Activated T-helper 2 cell treated with anti-CD3 and anti-CD28 coated beads, Interferon-gamma antibody, Interleukin-2, Interleukin-4, amounts not matched to agents 10 μg/mL and 5 μg/mL and 100 μg/mL, durations not matched to agents 14 hours and 24 hours and 36 hours (primary cell): ENCODE data around the gene XIST. TPM values are rescaled to one million over a fixed set of nuclear protein-coding genes. Genes with fewer than 3 reads are reported as not detected.

Source experiments
- DNase-seq: peaks from one replicate; pipeline ENCODE4 v3.0.0; 2021; ENCODE audit warnings: low spot score
- H3K27ac Mint-ChIP-seq: one replicate; pipeline ENCODE4 v1.8.0; 2021; ENCODE audit warnings: mixed read lengths
- H3K27me3 Mint-ChIP-seq: one replicate; pipeline ENCODE4 v1.8.0; 2021; ENCODE audit warnings: low read depth, mixed read lengths
- H3K36me3 Mint-ChIP-seq: one replicate; pipeline ENCODE4 v1.8.0; 2021; ENCODE audit warnings: low read depth, mixed read lengths
- H3K4me1 Mint-ChIP-seq: one replicate; pipeline ENCODE4 v1.8.0; 2021; ENCODE audit warnings: low read depth, mixed read lengths
- H3K4me3 Mint-ChIP-seq: one replicate; pipeline ENCODE4 v1.8.0; 2021; ENCODE audit warnings: low read depth, mild to moderate bottlenecking, moderate library complexity, mixed read lengths
- H3K9me3 Mint-ChIP-seq: one replicate; pipeline ENCODE4 v1.8.0; 2021; ENCODE audit warnings: mixed read lengths
- intact Hi-C: fragments of 100-400 bp; cut with micrococcal nuclease; formaldehyde crosslinking; loops from one replicate; pipeline ENCODE4 v1.15.1; 2023
- total RNA-seq: library from RNA; stranded (reverse); gene quantifications from 2 replicates; pipeline ENCODE4 v1.2.3, GENCODE V29; 2022

XIST gene
- total RNA-seq, 1 donor from 2014 or later = not detected

DNA sequence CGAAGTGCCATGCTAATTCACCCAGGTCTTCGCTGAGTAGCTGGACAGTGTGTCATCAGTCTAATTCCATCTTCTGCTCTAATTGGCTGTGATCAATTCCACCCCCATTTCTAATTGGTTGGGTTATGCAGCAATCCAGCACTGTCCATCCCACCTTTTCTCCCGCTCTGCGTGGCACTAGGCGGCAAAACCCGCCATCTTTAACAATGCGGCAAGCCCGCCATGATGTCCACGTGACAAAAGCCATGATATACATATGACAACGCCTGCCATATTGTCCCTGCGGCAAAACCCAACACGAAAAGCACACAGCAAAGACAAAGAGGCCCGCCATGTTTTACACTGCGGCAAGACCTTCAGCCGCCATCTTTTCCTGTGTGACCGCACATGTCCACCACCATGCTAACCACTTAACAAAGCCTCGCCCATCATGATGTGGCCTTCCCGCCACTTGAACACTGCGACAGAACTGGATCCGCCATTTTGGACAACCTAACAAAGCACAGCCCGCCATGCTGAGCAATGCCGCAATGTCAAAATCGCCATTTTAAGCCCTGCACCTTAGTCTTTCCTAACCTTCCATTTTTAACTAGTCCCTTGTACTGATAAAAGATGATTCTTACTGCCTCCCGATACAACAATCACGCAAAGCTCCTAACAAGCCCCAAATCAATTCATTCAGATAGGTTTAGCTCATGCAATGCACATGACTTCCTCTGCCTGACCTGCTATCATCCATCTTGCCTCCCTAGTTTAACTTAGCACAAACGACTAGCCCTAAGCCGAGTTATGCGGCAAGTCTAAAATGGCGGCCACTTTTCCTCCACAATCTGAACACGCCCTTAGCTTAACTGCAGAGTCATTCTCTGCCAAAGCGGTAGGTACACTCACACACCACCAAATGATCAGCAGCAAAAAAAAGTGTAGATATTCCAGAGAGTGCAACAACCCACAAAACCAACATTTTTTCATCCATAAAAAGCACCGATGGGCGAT lies 1.2 kb downstream of the XIST start:
- H3K4me3 Mint-ChIP-seq = no peak overlapping the region
- H3K4me1 Mint-ChIP-seq = no peaks in the 10 kb centered on the region
- DNase-seq = no peak
- H3K27me3 Mint-ChIP-seq = no peaks in the 10 kb centered on the region
- intact Hi-C loops = no loop called here
- no peaks in the 10 kb centered on the region for H3K36me3 Mint-ChIP-seq
- H3K27ac Mint-ChIP-seq = no peak overlapping the region
- no peaks in the 10 kb centered on the region for H3K9me3 Mint-ChIP-seq

DNA sequence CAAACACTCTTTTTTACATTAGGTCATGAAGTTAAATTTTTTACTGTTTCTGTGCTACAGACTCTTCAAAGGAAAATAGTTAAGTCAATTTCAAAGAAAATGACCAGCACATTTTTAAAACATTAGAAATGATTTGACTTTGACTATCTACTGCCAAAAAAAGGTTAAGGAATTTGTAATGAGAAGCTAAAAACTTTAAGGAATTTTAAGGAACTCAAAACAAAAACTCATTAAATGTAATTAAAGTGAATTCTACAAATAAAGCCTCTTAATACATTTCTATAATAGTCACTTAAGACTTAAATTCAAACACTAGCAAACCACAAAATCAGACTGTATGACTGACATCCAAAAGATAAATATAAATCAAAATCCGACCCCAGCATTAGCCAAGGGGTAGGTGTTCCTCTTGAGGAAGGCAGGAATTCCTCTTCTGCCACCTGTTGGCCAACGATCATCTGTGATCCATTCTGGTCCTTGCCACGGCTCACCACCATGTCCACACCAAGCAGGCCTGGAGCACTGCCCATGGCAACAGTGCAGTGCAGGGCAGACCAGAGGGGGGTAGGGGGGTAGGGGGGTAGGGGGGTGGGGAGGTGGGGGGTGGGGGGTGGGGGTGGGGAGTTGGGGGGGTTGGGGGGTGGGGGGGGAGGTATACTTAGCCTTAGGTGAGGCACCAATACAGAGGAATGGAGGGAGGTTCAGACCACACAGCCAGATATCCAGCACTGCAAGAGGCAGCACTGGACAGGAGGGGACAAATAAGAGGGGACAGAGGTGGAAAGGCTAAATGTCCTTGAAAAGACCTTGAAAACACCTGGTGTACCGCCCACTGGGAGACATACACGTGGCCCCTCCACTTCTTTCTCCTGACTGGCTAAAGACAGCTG lies 2.1 kb downstream of the XIST start:
- DNase-seq = no peak
- Mint-ChIP-seq H3K4me3 (no peak overlapping the region), H3K9me3 (no peaks in the 10 kb centered on the region), H3K27ac (no peak overlapping the region), H3K27me3 (no peaks in the 10 kb centered on the region), H3K4me1 (no peaks in the 10 kb centered on the region), H3K36me3 (no peaks in the 10 kb centered on the region)
- intact Hi-C loops = no loop called here

GRCh38 chrX:73849073-73849472 lies 3.4 kb downstream of the XIST start:
- Mint-ChIP-seq H3K4me3 (no peak overlapping the region), H3K36me3 (no peaks in the 10 kb centered on the region), H3K27me3 (no peaks in the 10 kb centered on the region), H3K27ac (no peak overlapping the region), H3K4me1 (no peaks in the 10 kb centered on the region), H3K9me3 (no peaks in the 10 kb centered on the region)
- DNase-seq = no peak
- intact Hi-C loops = no loop called here

GRCh38 chrX:73847991-73848390 lies 4.5 kb downstream of the XIST start:
- DNase-seq = no peak
- intact Hi-C loops = no loop called here
- Mint-ChIP-seq H3K4me1 (no peaks in the 10 kb centered on the region), H3K9me3 (no peaks in the 10 kb centered on the region), H3K27me3 (no peaks in the 10 kb centered on the region), H3K4me3 (no peak overlapping the region), H3K36me3 (no peaks in the 10 kb centered on the region), H3K27ac (no peak overlapping the region)

DNA sequence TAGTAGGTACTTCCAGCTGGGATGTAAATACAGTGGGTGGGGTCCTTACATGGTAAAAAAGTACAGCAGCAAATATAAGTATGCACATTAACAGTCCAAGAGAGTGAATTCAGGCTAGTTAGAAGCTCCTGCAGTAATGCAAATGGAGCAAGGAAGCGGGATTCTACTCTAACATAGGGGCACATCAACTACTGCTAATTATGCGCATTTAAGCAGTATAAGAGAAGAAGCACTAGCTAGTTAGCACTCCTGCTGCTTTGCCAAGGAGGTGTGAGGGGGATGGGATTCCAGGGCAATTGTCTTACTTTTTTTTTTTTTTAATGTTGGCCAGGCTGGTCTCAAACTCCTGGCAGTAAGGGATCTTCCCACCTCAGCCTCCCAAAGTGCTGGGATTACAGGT lies 5.4 kb downstream of the XIST start:
- no peak overlapping the region for H3K4me3 Mint-ChIP-seq
- no peaks in the 10 kb centered on the region for H3K36me3 Mint-ChIP-seq
- H3K4me1 Mint-ChIP-seq = no peaks in the 10 kb centered on the region
- no peaks in the 10 kb centered on the region for H3K27me3 Mint-ChIP-seq
- H3K27ac Mint-ChIP-seq = no peak overlapping the region
- intact Hi-C loops = no loop called here
- no peak for DNase-seq
- H3K9me3 Mint-ChIP-seq = no peaks in the 10 kb centered on the region

- Mint-ChIP-seq H3K4me3 (no peak overlapping the region), H3K27me3 (no peaks in the 10 kb centered on the region), H3K27ac (no peak overlapping the region), H3K9me3 (no peaks in the 10 kb centered on the region), H3K4me1 (no peaks in the 10 kb centered on the region), H3K36me3 (no peaks in the 10 kb centered on the region)
- DNase-seq = no peak
- intact Hi-C loops = no loop called here
Measured at GRCh38 chrX:73842541-73843234, 9.8 kb downstream of the XIST start.

- Mint-ChIP-seq H3K36me3 (no peaks in the 10 kb centered on the region), H3K27ac (no peak overlapping the region), H3K27me3 (no peaks in the 10 kb centered on the region), H3K4me1 (no peaks in the 10 kb centered on the region), H3K4me3 (no peak overlapping the region), H3K9me3 (no peaks in the 10 kb centered on the region)
- DNase-seq = no peak
- intact Hi-C loops = no loop called here
Measured at GRCh38 chrX:73841337-73841736, 11.2 kb downstream of the XIST start.

GRCh38 chrX:73840120-73840924 lies 12.2 kb downstream of the XIST start:
- intact Hi-C loops = no loop called here
- H3K9me3 Mint-ChIP-seq = no peaks in the 10 kb centered on the region
- H3K4me1 Mint-ChIP-seq = no peaks in the 10 kb centered on the region
- H3K4me3 Mint-ChIP-seq = no peak overlapping the region
- DNase-seq = no peak
- H3K27ac Mint-ChIP-seq = no peak overlapping the region
- no peaks in the 10 kb centered on the region for H3K36me3 Mint-ChIP-seq
- no peaks in the 10 kb centered on the region for H3K27me3 Mint-ChIP-seq

- H3K36me3 Mint-ChIP-seq = no peaks in the 10 kb centered on the region
- no peaks in the 10 kb centered on the region for H3K27me3 Mint-ChIP-seq
- H3K27ac Mint-ChIP-seq = no peak overlapping the region
- DNase-seq = no peak
- no peaks in the 10 kb centered on the region for H3K4me1 Mint-ChIP-seq
- intact Hi-C loops = no loop called here
- H3K9me3 Mint-ChIP-seq = no peaks in the 10 kb centered on the region
- H3K4me3 Mint-ChIP-seq = no peak overlapping the region
Measured at GRCh38 chrX:73839152-73839551, 13.4 kb downstream of the XIST start.

- no peaks in the 10 kb centered on the region for H3K27me3 Mint-ChIP-seq
- H3K27ac Mint-ChIP-seq = no peak overlapping the region
- H3K36me3 Mint-ChIP-seq = no peaks in the 10 kb centered on the region
- intact Hi-C loops = no loop called here
- no peaks in the 10 kb centered on the region for H3K9me3 Mint-ChIP-seq
- DNase-seq = no peak
- H3K4me3 Mint-ChIP-seq = no peak overlapping the region
- no peaks in the 10 kb centered on the region for H3K4me1 Mint-ChIP-seq
Measured at GRCh38 chrX:73838123-73838522, 14.4 kb downstream of the XIST start.

DNA sequence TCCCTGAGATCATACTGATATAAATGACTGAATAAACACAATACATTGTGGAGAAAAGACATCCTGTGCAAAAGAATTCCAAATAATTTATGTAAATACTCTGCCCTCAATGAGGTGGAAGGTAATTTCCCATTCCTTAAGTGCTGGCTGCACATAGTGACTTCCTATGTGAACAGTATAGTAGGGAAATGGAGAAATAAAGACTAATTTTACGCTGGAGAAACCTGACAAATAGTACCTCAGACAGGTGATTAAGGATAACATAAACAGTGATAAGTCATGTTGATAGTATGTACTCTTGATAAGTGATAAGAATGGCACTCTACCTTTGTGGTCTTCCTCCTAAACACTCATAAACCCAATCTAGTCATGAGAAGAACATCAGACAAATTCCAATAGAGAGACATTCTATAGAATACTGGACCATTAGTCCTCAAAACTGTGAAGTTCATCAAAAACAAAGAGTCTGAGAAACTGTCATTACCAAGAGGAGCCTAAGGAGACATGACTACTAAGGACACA lies 15.5 kb downstream of the XIST start:
- H3K4me1 Mint-ChIP-seq = no peaks in the 10 kb centered on the region
- no peak overlapping the region for H3K4me3 Mint-ChIP-seq
- no peak overlapping the region for H3K27ac Mint-ChIP-seq
- no peak for DNase-seq
- no peaks in the 10 kb centered on the region for H3K27me3 Mint-ChIP-seq
- intact Hi-C loops = no loop called here
- no peaks in the 10 kb centered on the region for H3K9me3 Mint-ChIP-seq
- no peaks in the 10 kb centered on the region for H3K36me3 Mint-ChIP-seq

DNA sequence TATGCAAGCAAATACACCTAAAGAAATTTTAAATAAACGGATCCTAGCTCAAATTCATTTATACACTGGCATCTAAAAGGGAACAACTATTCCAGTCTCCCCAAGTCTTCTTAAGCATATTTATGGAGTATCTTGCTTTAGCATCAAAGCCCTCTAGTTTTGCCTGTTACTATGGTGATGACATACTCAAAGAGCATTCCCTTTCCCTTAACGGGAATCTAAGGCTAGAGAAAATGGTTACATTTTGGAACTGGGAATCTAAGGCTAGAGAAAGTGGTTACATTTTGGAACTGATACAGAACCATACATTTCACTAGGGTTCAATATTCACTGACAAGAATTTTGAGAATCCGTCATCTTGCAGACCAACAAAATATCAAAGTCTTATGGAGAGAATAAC lies 18.3 kb downstream of the XIST start:
- Mint-ChIP-seq H3K9me3 (no peaks in the 10 kb centered on the region), H3K27me3 (no peaks in the 10 kb centered on the region), H3K27ac (no peak overlapping the region), H3K36me3 (no peaks in the 10 kb centered on the region), H3K4me1 (no peaks in the 10 kb centered on the region), H3K4me3 (no peak overlapping the region)
- no peak for DNase-seq
- intact Hi-C loops = no loop called here
